ENCODE data around the gene GLS2.

The GLS2 gene

GRCh38 chr12:56437430-56438176 lies 50.4 kb downstream of the GLS2 start:
- DNase-seq (ENCODE audit: low spot score), result no peak

GRCh38 chr12:56434828-56435227 lies 53.1 kb downstream of the GLS2 start:
- no peak for DNase-seq (ENCODE audit: low spot score)

- no peak for DNase-seq (ENCODE audit: low spot score)
These were observed 56.1 kb downstream of the GLS2 start for GRCh38 chr12:56431850-56432249.

- DNase-seq (ENCODE audit: low spot score), result no peak
These were observed 56.7 kb downstream of the GLS2 start for GRCh38 chr12:56431288-56431687.

- no peak for DNase-seq (ENCODE audit: low spot score)
These were observed 62.0 kb downstream of the GLS2 start for GRCh38 chr12:56425940-56426438.

GRCh38 chr12:56425193-56425592 lies 62.8 kb downstream of the GLS2 start:
- no peak for DNase-seq (ENCODE audit: low spot score)
